ENCODE data around the gene ITSN2. TPM values are rescaled to one million over a fixed set of nuclear protein-coding genes. Genes with fewer than 3 reads are reported as not detected.

The ITSN2 gene
- total RNA-seq, 1 experiment from 2014 or later: 26.5 TPM

- Histone ChIP-seq H3K27ac (ENCODE audit: low read depth, low read length) (no peak overlapping the region), H3K4me1 (ENCODE audit: control insufficient read depth in 1 of 2, insufficient read depth in 2 of 2, low read length in 2 of 2) (no peaks in the 10 kb centered on the region), H3K79me2 (ENCODE audit: insufficient read depth, low read length) (no peaks in the 10 kb centered on the region), H3K4me3 (replicated peaks in 1 of 2; ENCODE audit: low read depth in 1 of 2, low read length in 2 of 2) (no peak overlapping the region), H3K27me3 (ENCODE audit: insufficient read depth, low read length) (no peaks in the 10 kb centered on the region), H3K36me3 (ENCODE audit: control insufficient read depth in 1 of 2, insufficient read depth in 2 of 2, low read length in 2 of 2) (no peaks in the 10 kb centered on the region), H3K9me2 (ENCODE audit: insufficient read depth) (no peaks in the 10 kb centered on the region), H2AFZ (ENCODE audit: low read depth, low read length, poor library complexity, severe bottlenecking) (no peak overlapping the region), H3K4me2 (ENCODE audit: low read length) (no peak overlapping the region), H3K9ac (ENCODE audit: low read length) (no peak overlapping the region), H3K9me3 (ENCODE audit: control insufficient read depth in 1 of 2, insufficient read depth in 1 of 2, low read depth in 1 of 2, low read length in 2 of 2) (no peaks in the 10 kb centered on the region), H4K20me1 (ENCODE audit: insufficient read depth) (no peaks in the 10 kb centered on the region)
- ChIA-PET RAD21 (ENCODE audit: low non-redundant PET in 1 of 2, low total read pairs in 2 of 2, uncharacterized antibody in 2 of 2, unreplicated experiment in 2 of 2) (no interaction called here), CTCF (no interaction called here), POLR2A (no interaction called here)
- DNase-seq (ENCODE audit: low read depth, low spot score) (no peak), ATAC-seq (no peak)
- BruUV-seq (replicated peaks): no TSS peak
- TF ChIP-seq CBX3 (IDR thresholded peaks at IDR 0.05; ENCODE audit: low read depth) (no peak), POLR2A (IDR thresholded peaks at IDR 0.05; ENCODE audit: borderline replicate concordance, extremely low read depth, insufficient read depth, insufficient read length) (no peak), RAD21 (IDR thresholded peaks at IDR 0.05; ENCODE audit: low read depth) (no peak), ZNF274 (IDR thresholded peaks at IDR 0.05; ENCODE audit: low read depth, low read length) (no peak), YY1 (IDR thresholded peaks at IDR 0.05; ENCODE audit: extremely low read depth, insufficient replicate concordance, low read depth, low read length) (no peak), EZH2phosphoT487 (IDR thresholded peaks at IDR 0.05; ENCODE audit: borderline replicate concordance) (no peak), FOSL1 (IDR thresholded peaks at IDR 0.05; ENCODE audit: low read depth) (no peak), EGR1 (IDR thresholded peaks at IDR 0.05; ENCODE audit: low read depth) (no peak), ZBTB33 (IDR thresholded peaks at IDR 0.05; ENCODE audit: extremely low read depth, insufficient replicate concordance, low read length) (no peak), CTCF (IDR thresholded peaks at IDR 0.05 in 2 of 3, conservative IDR thresholded peaks at IDR 0.05 in 1 of 3; ENCODE audit: borderline replicate concordance in 1 of 3, insufficient read depth in 1 of 3, low read depth in 2 of 3, low read length in 2 of 3) (no peak), SRF (IDR thresholded peaks at IDR 0.05; ENCODE audit: low read depth) (no peak), TCF7L2 (IDR thresholded peaks at IDR 0.05; ENCODE audit: borderline replicate concordance, extremely low read depth, insufficient read depth, insufficient read length) (no peak), CEBPB (IDR thresholded peaks at IDR 0.05; ENCODE audit: low read depth) (no peak), SP1 (IDR thresholded peaks at IDR 0.05; ENCODE audit: low read depth) (no peak), EZH2 (IDR thresholded peaks at IDR 0.05) (no peak)
- intact Hi-C loops (cut with micrococcal nuclease): no loop called here
Observed at GRCh38 chr2:24203029-24203786, 157.1 kb downstream of the ITSN2 start.

Data from HCT116 (cell line).